GM21367 (cell line): ENCODE results near the gene BST2.
A peak's percentile ranks its signal among the peaks of the same experiment; 100 is the strongest.

Experiments used
- ATAC-seq: cut with Tn5 transposase; IDR thresholded peaks from one replicate; pipeline ENCODE4 v1.9.1; 2021; ENCODE audit not compliant: unreplicated experiment

The BST2 gene

GRCh38 chr19:17405250-17406045, at the start of gene BST2:
BST2 (minus strand) TSS chr19:17405630; CDS start chr19:17405575, 55 bp downstream.
- peak; percentile 66 for ATAC-seq

GRCh38 chr19:17454576-17455071, 49.2 kb upstream of the BST2 start:
- ATAC-seq, result no peak

- ATAC-seq, result no peak
These were observed 46.4 kb upstream of the BST2 start for GRCh38 chr19:17451820-17452219.

- ATAC-seq, result no peak
These were observed 45.0 kb upstream of the BST2 start for GRCh38 chr19:17450264-17451075.

GRCh38 chr19:17448131-17448967, 42.9 kb upstream of the BST2 start, which contains the start of gene TMEM221:
TMEM221 (minus strand) TSS chr19:17448668; CDS start chr19:17448462, 206 bp downstream.
- ATAC-seq, result no peak

GRCh38 chr19:17447704-17448130, 42.3 kb upstream of the BST2 start:
- no peak for ATAC-seq

- ATAC-seq, result no peak
These were observed 40.2 kb upstream of the BST2 start for GRCh38 chr19:17445526-17446165.

GRCh38 chr19:17441241-17442021, 36.0 kb upstream of the BST2 start:
- no peak for ATAC-seq

GRCh38 chr19:17436874-17437267, 31.4 kb upstream of the BST2 start:
- ATAC-seq, result no peak

GRCh38 chr19:17436094-17436873, 30.9 kb upstream of the BST2 start:
- no peak for ATAC-seq

- ATAC-seq, result no peak
These were observed 29.8 kb upstream of the BST2 start for GRCh38 chr19:17435218-17435617.

- ATAC-seq, result no peak
These were observed 26.0 kb upstream of the BST2 start for GRCh38 chr19:17431417-17431816.

GRCh38 chr19:17429641-17430113, 24.2 kb upstream of the BST2 start:
- no peak for ATAC-seq

GRCh38 chr19:17424743-17425365, 19.4 kb upstream of the BST2 start:
- ATAC-seq, result no peak

GRCh38 chr19:17423429-17424208, 18.2 kb upstream of the BST2 start:
- no peak for ATAC-seq

GRCh38 chr19:17421942-17422341, 16.5 kb upstream of the BST2 start:
- no peak for ATAC-seq

- peak; percentile 16 for ATAC-seq
These were observed 15.1 kb upstream of the BST2 start for GRCh38 chr19:17420475-17420924.
